Upper lobe of left lung (tissue), 6 donors: Measurements from ENCODE around the gene TSPAN10. TPM values are rescaled to one million over a fixed set of nuclear protein-coding genes. Genes with fewer than 3 reads are reported as not detected.
A peak's percentile ranks its signal among the peaks of the same experiment; 100 is the strongest.

ENCODE experiments used
- ATAC-seq, 2 donors: fragments of 200-7000 bp; cut with Tn5 transposase; one replicate each; pipeline ENCODE4 v1.9.1; 2022; ENCODE audit warnings: mild to moderate bottlenecking in 2 of 2, moderate library complexity in 2 of 2; ENCODE audit not compliant: low FRiP score in 2 of 2
- DNase-seq, 2 donors: peaks; one replicate each; pipeline ENCODE4 v3.0.0-alpha.2; 2019 to 2020
- H3K27ac ChIP-seq, 4 donors: fragments of 200-600 bp; sonication (generic); one replicate each; pipeline ENCODE4 v1.5.1; 2016 to 2019
- H3K27me3 ChIP-seq, 4 donors: fragments of 200-600 bp; sonication (generic); one replicate each; pipeline ENCODE4 v1.5.1; 2017 to 2019
- H3K36me3 ChIP-seq, 4 donors: fragments of 200-600 bp; sonication (generic); one replicate each; pipeline ENCODE4 v1.5.1; 2016 to 2019
- H3K4me1 ChIP-seq, 4 donors: fragments of 200-600 bp; sonication (generic); one replicate each; pipeline ENCODE4 v1.5.1; 2018 to 2019
- H3K4me3 ChIP-seq, 4 donors: fragments of 200-600 bp; sonication (generic); one replicate each; pipeline ENCODE4 v1.5.1; 2017 to 2019; ENCODE audit warnings: mild to moderate bottlenecking in 2 of 4, moderate library complexity in 1 of 4
- H3K9me3 ChIP-seq, 4 donors: fragments of 200-600 bp; sonication (generic); one replicate each; pipeline ENCODE4 v1.5.1; 2018 to 2019
- CTCF ChIP-seq, 6 experiments: fragments of 450-650 bp in 4 of 6; fragments of 200-600 bp in 2 of 6; sonication (generic) in 2 of 6; IDR thresholded peaks; one replicate each; pipeline ENCODE4 v1.5.1; 2016 to 2019; ENCODE audit warnings: antibody characterized with exemption in 6 of 6
- EP300 ChIP-seq, 4 donors: sonication (generic); formaldehyde crosslinking; IDR thresholded peaks; one replicate each; pipeline ENCODE4 v1.5.1; 2017; ENCODE audit warnings: antibody characterized with exemption in 4 of 4, control low read depth in 2 of 4
- POLR2A ChIP-seq, 4 donors: fragments of 450-650 bp; IDR thresholded peaks; one replicate each; pipeline ENCODE4 v1.5.1; 2016 to 2017; ENCODE audit warnings: antibody characterized with exemption in 4 of 4, mild to moderate bottlenecking in 2 of 4
- POLR2AphosphoS5 ChIP-seq, 2 donors: sonication (generic); formaldehyde crosslinking; IDR thresholded peaks; one replicate each; pipeline ENCODE4 v1.5.1; 2017; ENCODE audit warnings: antibody characterized with exemption in 2 of 2
- WGBS, 2 donors: methylation state at CpG; one replicate each; pipeline ENCODE4 v1.1.5; 2017 to 2018; 5-methylcytosine and 5-hydroxymethylcytosine counted together
- total RNA-seq, 6 donors: library from RNA; depleted of rRNA in 4 of 6; stranded (reverse); fragments of >200 nt in 4 of 6; gene quantifications; one replicate each; pipeline versions ENCODE4 v1.1.0 to v1.2.1, GENCODE V29; 2016 to 2021
- donor health status: DM: no; HTN: no; CAD: no; lungs with moderate emphysema.
- donor health status: DM: no; HTN: yes; CAD: no; lungs with severe emphysema.

TSPAN10 gene
- total RNA-seq, 6 donors from 2014 or later: 0.61 to 2.8 (median 1.0) TPM

GRCh38 chr17:81683208-81683583, 46.2 kb downstream of the TSPAN10 start:
- DNase-seq (no peak), ATAC-seq (no peak)
- Histone ChIP-seq H3K36me3 (peaks cover 9 to 40% (median 24%) of the 10 kb centered on the region in 4 donors), H3K27me3 (no peaks in the 10 kb centered on the region), H3K27ac (peak overlapping the region; percentile 82 to 93 (median 88)), H3K9me3 (no peaks in the 10 kb centered on the region), H3K4me1 (peaks cover 22 to 38% (median 28%) of the 10 kb centered on the region in 4 donors), H3K4me3 (peak overlapping the region; percentile 88 to 100 (median 92))
- WGBS, 2 donors: 1% methylated on average over 25 of the region's 37 CpGs; no CpG with 5 or more reads in 1 of the 2 donors
- TF ChIP-seq CTCF (IDR thresholded peaks at IDR 0.05) (no peak), POLR2AphosphoS5 (IDR thresholded peaks at IDR 0.05) (no peak)

GRCh38 chr17:81683584-81684441, 46.8 kb downstream of the TSPAN10 start, which contains the start of the genes ARL16 and HGS:
Gene ARL16, minus strand, starts transcription at chr17:81683797. Its CDS starts 44 bp downstream, at chr17:81683753.
Gene HGS, plus strand, starts transcription at chr17:81684011. Its CDS starts 56 bp downstream, at chr17:81684067.
- Histone ChIP-seq H3K27ac (peak within 1 kb of the TSS; percentile 82 to 93 (median 88)), H3K36me3 (peaks cover 15 to 47% (median 31%) of the 10 kb centered on the region in 4 donors), H3K4me1 (peaks cover 22 to 38% (median 28%) of the 10 kb centered on the region in 4 donors), H3K4me3 (peak within 1 kb of the TSS; percentile 88 to 100 (median 92)), H3K27me3 (no peaks in the 10 kb centered on the region), H3K9me3 (no peaks in the 10 kb centered on the region)
- peak; percentile 96 to 99 for DNase-seq
- 0% methylated on average over 22 to 49 of the region's 112 CpGs for WGBS, 2 donors
- TF ChIP-seq POLR2A (IDR thresholded peaks at IDR 0.05) (peak in 3 of 4 donors; percentile 67 to 91 (median 89)), POLR2AphosphoS5 (IDR thresholded peaks at IDR 0.05) (peak; percentile 72 to 79), EP300 (IDR thresholded peaks at IDR 0.05) (no peak), CTCF (IDR thresholded peaks at IDR 0.05) (peak in 1 of 6 experiments; percentile 5)
- peak; percentile 98 for ATAC-seq

- H3K27me3 ChIP-seq: no peaks in the 10 kb centered on the region
- H3K27ac ChIP-seq: peak overlapping the region; percentile 82 to 93 (median 88)
- H3K36me3 ChIP-seq: peaks cover 18 to 53% (median 37%) of the 10 kb centered on the region in 4 donors
- peak overlapping the region; percentile 85 to 100 (median 90) for H3K4me3 ChIP-seq
- no peaks in the 10 kb centered on the region for H3K9me3 ChIP-seq
- DNase-seq (no peak), ATAC-seq (peak in 1 of 2 donors; percentile 70)
- 0 to 2% methylated on average over 7 to 16 of the region's 16 CpGs for WGBS, 2 donors
- no peak for TF ChIP-seq CTCF (IDR thresholded peaks at IDR 0.05)
- no peak for TF ChIP-seq POLR2A (IDR thresholded peaks at IDR 0.05)
- no peak for TF ChIP-seq POLR2AphosphoS5 (IDR thresholded peaks at IDR 0.05)
- no peak for TF ChIP-seq EP300 (IDR thresholded peaks at IDR 0.05)
- H3K4me1 ChIP-seq: peaks cover 22 to 38% (median 28%) of the 10 kb centered on the region in 4 donors
These were observed 47.5 kb downstream of the TSPAN10 start for GRCh38 chr17:81684442-81684911.

GRCh38 chr17:81685108-81685507, 48.1 kb downstream of the TSPAN10 start:
- whole genome bisulfite sequencing, 2 donors: 77 to 92% methylated on average over 8 to 11 of the region's 12 CpGs
- ATAC-seq (no peak), DNase-seq (no peak)
- Histone ChIP-seq H3K9me3 (no peaks in the 10 kb centered on the region), H3K36me3 (peaks cover 18 to 60% (median 44%) of the 10 kb centered on the region in 4 donors), H3K27ac (peak overlapping the region in 3 of 4 donors; percentile 82 to 93 (median 91)), H3K27me3 (no peaks in the 10 kb centered on the region), H3K4me1 (peaks cover 22 to 38% (median 28%) of the 10 kb centered on the region in 4 donors), H3K4me3 (peak overlapping the region; percentile 7 to 100 (median 90))
- no peak for TF ChIP-seq POLR2AphosphoS5 (IDR thresholded peaks at IDR 0.05)
- TF ChIP-seq EP300 (IDR thresholded peaks at IDR 0.05): no peak
- no peak for TF ChIP-seq CTCF (IDR thresholded peaks at IDR 0.05)
- TF ChIP-seq POLR2A (IDR thresholded peaks at IDR 0.05): no peak
